Measurements from ENCODE around the gene LAMB4.

GRCh38 chr7:108015740-108016139 lies 114.4 kb downstream of the LAMB4 start:
- TF ChIP-seq, protein P1, sequence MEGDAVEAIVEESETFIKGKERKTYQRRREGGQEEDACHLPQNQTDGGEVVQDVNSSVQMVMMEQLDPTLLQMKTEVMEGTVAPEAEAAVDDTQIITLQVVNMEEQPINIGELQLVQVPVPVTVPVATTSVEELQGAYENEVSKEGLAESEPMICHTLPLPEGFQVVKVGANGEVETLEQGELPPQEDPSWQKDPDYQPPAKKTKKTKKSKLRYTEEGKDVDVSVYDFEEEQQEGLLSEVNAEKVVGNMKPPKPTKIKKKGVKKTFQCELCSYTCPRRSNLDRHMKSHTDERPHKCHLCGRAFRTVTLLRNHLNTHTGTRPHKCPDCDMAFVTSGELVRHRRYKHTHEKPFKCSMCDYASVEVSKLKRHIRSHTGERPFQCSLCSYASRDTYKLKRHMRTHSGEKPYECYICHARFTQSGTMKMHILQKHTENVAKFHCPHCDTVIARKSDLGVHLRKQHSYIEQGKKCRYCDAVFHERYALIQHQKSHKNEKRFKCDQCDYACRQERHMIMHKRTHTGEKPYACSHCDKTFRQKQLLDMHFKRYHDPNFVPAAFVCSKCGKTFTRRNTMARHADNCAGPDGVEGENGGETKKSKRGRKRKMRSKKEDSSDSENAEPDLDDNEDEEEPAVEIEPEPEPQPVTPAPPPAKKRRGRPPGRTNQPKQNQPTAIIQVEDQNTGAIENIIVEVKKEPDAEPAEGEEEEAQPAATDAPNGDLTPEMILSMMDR (IDR thresholded peaks at IDR 0.05) = no peak
- TF ChIP-seq POLR2A (IDR thresholded peaks at IDR 0.05) = no peak

All from Peyer's patch (tissue), 4 donors.